Mononuclear cell (primary cell): ENCODE measurements around the gene KIF5B. TPM values are rescaled to one million over a fixed set of nuclear protein-coding genes. Genes with fewer than 3 reads are reported as not detected.
"Not testable (repeated sequence)": the region's sequence is repeated elsewhere in the genome, so short reads cannot be mapped to it uniquely, and the experiment has no call there.

ENCODE experiments used
- H3K27me3 ChIP-seq: 2 replicates; pipeline ENCODE4 v1.6.0; 2011; ENCODE audit warnings: low read length, control low read depth; ENCODE audit not compliant: insufficient read depth
- H3K4me1 ChIP-seq: 2 replicates; pipeline ENCODE4 v1.5.1; 2011; ENCODE audit warnings: mild to moderate bottlenecking, low read length, control low read depth; ENCODE audit not compliant: insufficient read depth
- H3K4me3 ChIP-seq: 2 replicates; pipeline ENCODE4 v1.5.1; 2011; ENCODE audit warnings: mild to moderate bottlenecking, low read length, moderate library complexity
- H3K9me3 ChIP-seq: 2 replicates; pipeline ENCODE4 v1.5.1; 2011; ENCODE audit warnings: low read depth, mild to moderate bottlenecking, control low read depth, low read length
- total RNA-seq: library from RNA; depleted of rRNA; stranded (reverse); fragments of >200 nt; gene quantifications from one replicate; pipeline ENCODE4 v1.2.3, GENCODE V29; 2012

Gene KIF5B
- total RNA-seq, 1 donor = 92.1 TPM

DNA sequence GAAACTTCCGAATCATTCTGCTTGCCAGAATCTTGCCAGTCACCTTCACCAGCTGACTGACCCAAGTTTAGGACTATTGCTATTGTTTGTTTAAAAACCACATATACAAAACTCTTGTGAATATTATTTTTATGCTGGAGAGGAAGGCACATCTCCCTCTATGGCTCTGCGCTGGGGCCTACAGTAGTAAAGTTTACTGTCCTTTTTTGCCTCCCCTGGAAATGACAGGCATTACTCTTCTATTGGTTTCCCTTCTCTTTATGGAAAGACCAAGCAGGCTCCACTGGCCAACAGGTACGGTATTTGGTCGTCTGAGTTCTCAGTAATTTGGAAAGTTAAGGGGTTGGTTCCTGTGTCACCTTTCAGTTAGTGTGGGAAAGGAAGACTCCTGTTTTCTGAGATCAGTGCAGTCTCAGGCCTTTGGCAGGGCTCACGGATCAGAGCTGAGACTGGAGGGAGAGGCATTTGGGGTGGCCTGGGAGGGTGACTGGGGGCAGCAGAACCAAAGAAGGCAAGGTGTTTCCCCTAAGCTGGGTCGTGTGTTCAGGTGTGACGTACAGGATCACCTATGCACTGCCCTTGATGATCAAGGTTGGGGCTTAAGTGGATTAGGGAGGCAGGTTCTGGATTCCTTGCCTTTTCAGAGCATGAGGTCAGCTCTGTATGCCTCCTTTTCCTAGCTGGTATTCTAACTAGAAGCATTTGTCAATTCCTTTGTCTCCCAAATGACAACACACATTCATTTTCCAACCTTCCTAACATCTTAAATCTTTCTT lies 16.0 kb upstream of the KIF5B start:
- Histone ChIP-seq H3K4me1 (no peaks in the 10 kb centered on the region), H3K4me3 (no peak overlapping the region), H3K9me3 (no peaks in the 10 kb centered on the region), H3K27me3 (no peaks in the 10 kb centered on the region)

DNA sequence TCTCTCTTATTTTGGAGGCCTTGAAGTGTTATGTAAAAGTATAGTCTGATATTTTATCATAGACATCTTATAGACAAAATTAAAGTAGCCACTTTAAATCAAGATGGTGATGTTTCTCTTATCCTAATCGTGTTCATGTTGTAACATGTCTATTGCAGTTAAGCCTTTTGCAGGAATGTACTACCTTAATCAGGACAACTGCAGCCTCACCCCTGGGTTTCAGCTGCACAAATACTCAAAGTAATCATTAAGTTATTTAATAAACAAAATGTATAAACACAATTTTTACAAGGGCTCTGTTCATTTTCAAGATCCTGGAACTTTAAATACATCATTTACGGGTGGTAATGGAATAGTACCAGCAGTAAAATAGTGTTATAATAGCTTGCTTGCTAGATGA lies 14.4 kb upstream of the KIF5B start:
- Histone ChIP-seq H3K4me1 (peaks cover 8% of the 10 kb centered on the region), H3K27me3 (no peaks in the 10 kb centered on the region), H3K4me3 (no peak overlapping the region), H3K9me3 (no peaks in the 10 kb centered on the region)

DNA sequence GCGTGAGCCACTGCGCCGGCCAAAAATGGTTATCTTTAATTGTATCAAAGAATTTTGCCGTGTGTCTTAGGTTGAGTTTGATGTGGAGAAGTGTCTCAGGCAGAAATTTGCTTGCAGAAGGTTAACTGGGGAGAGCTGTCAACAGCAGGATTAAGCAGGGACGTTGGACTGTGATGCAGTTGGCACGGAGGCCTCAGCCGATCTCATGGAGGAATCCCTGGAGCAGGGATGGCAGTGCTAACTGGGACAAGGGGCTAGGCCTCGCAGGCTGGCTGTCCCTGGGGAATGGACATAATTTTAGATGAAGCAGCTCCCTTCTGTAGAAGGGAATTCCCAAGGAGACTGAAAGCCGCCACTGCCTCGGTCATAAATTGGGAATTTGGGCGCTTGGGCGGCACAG lies 12.3 kb upstream of the KIF5B start:
- no peaks in the 10 kb centered on the region for H3K27me3 ChIP-seq
- peaks cover 11% of the 10 kb centered on the region for H3K4me1 ChIP-seq
- H3K9me3 ChIP-seq = no peaks in the 10 kb centered on the region
- H3K4me3 ChIP-seq = no peak overlapping the region

DNA sequence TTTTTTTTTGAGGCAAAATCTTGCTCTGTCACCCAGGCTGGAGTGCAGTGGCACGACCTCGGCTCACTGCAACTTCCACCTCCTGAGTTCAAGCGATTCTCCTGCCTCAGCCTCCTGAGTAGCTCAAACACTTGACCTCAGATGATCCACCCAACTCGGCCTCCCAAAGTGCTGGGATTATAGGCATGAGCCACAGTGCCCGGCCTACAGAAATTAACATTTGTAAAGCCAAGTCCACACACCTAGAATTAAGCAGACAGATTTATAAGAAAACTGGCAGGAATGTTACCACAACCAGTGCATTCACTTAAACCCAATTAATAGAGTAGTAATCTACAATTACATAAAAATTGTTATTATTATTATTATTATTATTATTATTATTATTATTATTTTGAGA lies 11.7 kb upstream of the KIF5B start:
- H3K9me3 ChIP-seq, H3K4me3 ChIP-seq, H3K27me3 ChIP-seq: not testable (repeated sequence)
- peaks cover 11% of the 10 kb centered on the region for H3K4me1 ChIP-seq

DNA sequence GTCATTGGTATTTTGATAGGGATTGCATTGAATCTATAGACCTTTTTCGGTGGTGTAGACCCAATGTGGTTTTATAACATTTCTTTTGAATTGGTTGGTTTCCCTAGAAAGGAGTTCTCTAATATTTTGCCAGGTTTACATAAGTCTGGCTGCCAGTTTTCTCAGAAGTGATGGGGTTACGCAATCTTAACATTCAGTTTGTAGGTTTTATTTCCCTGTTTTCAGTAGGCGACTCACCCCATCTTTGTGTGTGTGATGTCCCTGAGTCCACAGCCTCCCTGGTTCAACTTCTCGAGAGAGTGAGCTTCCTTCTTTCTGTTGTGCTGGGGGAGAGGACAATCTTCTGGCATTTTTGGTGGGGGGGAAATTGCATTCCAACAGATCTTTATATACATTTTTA lies 9.6 kb upstream of the KIF5B start:
- Histone ChIP-seq H3K4me3 (no peak overlapping the region), H3K9me3 (no peaks in the 10 kb centered on the region), H3K27me3 (no peaks in the 10 kb centered on the region), H3K4me1 (peaks cover 11% of the 10 kb centered on the region)

DNA sequence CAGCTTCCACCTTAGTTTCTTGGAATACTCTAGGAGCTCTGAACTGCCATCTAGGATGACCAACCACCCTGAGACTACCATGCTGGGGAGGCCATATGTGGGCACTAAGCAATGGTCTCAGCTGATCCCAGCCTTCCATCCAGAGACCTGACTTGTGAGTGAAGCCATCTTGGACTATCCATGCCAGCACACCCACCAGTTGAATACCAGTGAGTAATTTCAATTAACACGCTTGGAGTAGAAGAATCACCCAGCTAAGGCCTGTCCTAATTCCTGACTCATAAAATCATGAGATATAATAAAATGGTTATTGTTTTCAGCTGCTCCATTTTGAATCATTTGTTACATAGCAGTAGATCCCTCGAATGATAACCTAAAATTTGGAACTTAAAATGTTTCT lies 5.2 kb upstream of the KIF5B start:
- H3K27me3 ChIP-seq = no peaks in the 10 kb centered on the region
- H3K4me1 ChIP-seq = peaks cover 19% of the 10 kb centered on the region
- no peaks in the 10 kb centered on the region for H3K9me3 ChIP-seq
- H3K4me3 ChIP-seq = no peak overlapping the region

DNA sequence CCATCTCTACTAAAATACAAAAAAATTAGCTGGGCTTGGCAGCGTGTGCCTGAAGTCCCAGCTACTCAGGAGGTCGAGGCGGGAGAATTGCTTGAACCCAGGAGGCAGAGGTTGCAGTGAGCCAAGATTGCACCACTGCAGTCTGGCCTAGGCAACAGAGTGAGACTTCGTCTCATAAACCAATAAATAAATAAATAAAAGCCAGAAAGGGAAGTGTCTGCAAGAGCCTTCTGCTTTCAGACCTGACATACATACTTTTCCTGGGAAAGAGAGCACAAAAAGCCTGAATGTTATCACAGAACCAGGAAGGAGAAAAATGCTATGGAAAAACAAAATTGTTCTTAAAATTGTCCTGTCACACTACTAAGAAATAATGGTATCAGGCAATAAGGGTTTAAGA lies 4.1 kb upstream of the KIF5B start:
- no peaks in the 10 kb centered on the region for H3K27me3 ChIP-seq
- H3K4me3 ChIP-seq = no peak overlapping the region
- H3K9me3 ChIP-seq = no peaks in the 10 kb centered on the region
- H3K4me1 ChIP-seq = peaks cover 8% of the 10 kb centered on the region

DNA sequence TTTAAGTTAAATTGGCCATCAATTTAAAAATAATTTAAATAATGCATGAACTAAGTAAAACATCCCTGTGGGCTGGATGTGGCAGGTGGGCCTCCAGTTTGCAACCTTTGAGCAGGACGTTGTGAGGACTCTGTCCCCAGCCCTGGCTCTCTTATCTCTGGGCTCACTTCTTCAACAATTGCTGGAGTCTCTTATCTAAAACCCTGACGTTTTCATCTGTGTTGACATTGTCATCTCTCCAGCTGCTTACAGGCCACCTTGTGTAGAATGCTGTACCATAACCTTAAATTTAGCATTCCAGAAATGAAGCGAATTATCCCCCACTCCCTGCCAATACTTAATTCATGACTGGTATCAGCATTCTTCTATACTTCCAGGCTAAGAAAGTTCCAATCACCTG lies 3.2 kb upstream of the KIF5B start:
- no peaks in the 10 kb centered on the region for H3K27me3 ChIP-seq
- H3K9me3 ChIP-seq = no peaks in the 10 kb centered on the region
- H3K4me3 ChIP-seq = no peak overlapping the region
- peaks cover 13% of the 10 kb centered on the region for H3K4me1 ChIP-seq

DNA sequence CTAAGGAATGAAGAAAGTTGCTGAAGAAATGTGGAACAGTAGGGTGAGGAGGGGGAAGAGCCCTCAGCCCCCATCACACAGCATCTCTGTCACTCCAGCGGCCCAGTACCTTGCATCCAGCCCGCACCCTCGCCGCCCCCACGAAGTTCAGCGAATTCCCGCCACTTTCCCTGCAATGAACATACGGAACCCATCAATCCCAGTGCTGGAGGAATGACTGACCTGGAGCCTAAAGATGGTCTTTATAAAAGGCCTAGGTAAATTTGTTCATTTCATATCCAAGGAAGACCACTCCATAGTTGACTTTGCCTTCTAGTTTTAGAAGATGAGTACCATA lies 779 bp upstream of the KIF5B start:
- H3K4me1 ChIP-seq = peaks cover 29% of the 10 kb centered on the region
- no peaks in the 10 kb centered on the region for H3K27me3 ChIP-seq
- H3K9me3 ChIP-seq = no peaks in the 10 kb centered on the region
- H3K4me3 ChIP-seq = peak overlapping the region; percentile 88

DNA sequence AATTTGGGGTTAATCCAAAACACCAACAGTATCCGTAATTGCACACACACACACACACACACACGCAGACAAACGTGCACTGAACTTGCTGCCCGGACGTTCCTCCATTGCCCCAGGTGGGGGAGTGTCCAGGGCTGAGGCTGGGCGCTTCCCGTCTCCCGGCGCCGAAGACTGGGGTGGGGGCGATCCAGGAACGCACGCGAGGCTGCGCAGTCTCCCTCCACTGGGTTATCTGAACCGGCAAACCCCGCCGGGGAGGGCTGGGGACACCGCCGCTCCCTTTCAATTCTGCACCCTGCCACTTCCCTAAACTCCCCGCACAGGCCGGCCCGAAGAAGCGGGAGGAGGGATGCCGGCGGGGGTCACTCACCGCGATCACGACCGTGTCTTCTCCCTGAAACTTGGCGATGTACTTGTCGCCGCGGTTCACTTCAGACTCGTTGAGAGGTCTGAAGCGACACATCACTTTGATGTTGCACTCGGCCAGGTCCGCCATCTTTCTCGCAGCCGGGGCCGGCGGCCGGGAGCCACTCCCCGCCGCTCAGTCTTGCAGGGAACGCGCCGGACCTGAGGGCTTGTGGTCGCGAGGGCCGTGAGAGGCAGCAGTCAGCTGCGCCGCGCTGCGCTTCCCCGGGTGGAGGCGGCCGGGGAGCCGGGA lies 618 bp downstream of the KIF5B start:
- peaks cover 35% of the 10 kb centered on the region for H3K4me1 ChIP-seq
- H3K4me3 ChIP-seq = peak overlapping the region; percentile 88
- H3K9me3 ChIP-seq = no peaks in the 10 kb centered on the region
- no peaks in the 10 kb centered on the region for H3K27me3 ChIP-seq

DNA sequence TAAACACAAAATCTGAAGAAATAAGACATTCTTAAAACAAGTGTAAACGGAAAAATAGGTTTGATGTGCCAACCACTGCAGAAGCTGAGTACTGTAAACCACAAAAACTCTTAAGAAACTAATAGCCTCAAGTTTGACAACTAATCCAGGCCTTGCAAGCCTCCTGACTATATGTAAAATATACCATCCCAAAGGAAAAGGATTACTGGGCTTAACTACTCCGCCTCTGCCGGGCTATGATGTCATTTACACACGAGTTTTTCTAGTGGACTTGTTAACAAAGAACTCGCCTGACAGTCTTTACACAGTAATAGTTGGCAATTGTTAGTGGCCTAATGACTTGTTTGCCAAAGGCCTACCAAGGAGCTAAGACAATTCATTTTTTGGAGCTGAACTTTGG lies 2.1 kb downstream of the KIF5B start:
- H3K4me1 ChIP-seq = peaks cover 42% of the 10 kb centered on the region
- no peaks in the 10 kb centered on the region for H3K9me3 ChIP-seq
- H3K27me3 ChIP-seq = no peaks in the 10 kb centered on the region
- H3K4me3 ChIP-seq = peak overlapping the region; percentile 88

DNA sequence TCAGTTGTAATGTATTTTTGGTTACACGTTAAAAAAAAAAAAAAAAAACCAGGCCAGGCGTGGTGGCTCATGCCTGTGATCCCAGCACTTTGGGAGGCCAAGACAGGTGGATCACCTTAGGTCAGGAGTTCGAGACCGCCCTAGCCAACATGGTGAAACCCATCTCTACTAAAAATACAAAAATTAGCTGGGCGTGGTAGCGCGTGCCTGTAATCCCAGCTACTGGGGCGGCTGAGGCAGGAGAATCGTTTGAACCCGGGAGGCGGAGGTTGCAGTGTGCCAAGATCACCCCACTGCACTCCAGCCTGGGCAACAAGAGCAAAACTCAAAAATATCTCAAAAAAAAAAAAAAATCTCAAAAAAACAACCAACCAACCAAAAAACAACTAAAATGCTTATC lies 2.8 kb downstream of the KIF5B start:
- H3K27me3 ChIP-seq, H3K4me3 ChIP-seq, H3K9me3 ChIP-seq: not testable (repeated sequence)
- peaks cover 42% of the 10 kb centered on the region for H3K4me1 ChIP-seq

DNA sequence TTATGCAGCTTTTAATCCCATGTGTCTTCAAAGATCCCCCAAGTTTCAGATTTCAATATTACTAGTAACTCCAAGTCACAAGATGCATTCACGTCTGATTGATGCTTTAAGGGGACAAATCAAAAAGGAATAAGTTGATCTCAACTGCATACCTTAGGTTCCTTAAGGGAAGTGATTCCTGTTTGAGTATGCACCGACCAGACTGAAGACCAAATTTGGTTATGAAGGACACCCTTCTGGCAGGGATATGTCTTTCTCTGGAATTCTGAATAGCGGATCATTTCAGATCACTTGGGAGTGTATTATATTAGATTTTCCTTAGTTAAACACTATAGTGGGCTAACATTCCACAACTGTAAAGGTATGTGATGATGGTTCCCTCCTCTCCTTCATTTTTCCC lies 4.3 kb downstream of the KIF5B start:
- H3K27me3 ChIP-seq = no peaks in the 10 kb centered on the region
- H3K9me3 ChIP-seq = no peaks in the 10 kb centered on the region
- no peak overlapping the region for H3K4me3 ChIP-seq
- peaks cover 41% of the 10 kb centered on the region for H3K4me1 ChIP-seq

DNA sequence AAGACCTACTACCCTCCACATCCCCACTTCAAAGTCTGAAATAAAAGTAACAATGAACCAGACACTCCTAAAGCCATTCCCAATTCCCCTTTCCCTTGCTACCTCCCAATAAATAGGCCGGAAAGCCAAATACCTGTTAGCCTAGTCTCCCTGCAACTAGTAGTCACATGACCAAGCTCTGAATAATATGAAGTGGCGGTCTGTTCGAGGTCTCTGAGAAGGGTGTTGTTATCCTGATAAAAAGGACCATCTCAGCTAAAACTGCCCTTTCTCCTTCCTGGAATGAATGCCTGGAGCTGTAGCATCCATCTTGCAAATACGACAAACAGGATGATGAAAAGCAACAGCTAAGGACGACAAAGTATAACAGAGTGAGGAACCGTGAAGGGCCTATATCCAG lies 6.0 kb downstream of the KIF5B start:
- Histone ChIP-seq H3K4me3 (no peak overlapping the region), H3K4me1 (peaks cover 46% of the 10 kb centered on the region), H3K9me3 (no peaks in the 10 kb centered on the region), H3K27me3 (no peaks in the 10 kb centered on the region)

DNA sequence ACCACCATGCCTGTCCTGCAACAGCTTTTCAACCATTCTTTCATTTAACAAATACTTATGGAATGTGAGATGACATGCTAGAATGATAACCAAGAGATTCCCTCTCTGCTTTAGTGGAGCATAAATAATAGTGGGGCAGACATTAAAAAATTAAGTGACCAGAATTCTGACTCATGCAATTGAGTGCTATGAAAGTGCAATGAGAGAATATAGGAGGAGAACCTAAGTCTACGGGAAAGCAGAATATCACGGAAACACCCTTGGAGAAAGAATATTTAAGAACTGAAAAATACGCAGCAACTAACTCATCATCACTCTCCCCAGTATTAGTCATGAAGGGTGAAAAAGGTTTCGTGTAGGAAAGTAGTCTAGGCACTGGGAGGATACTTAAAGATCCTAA lies 7.1 kb downstream of the KIF5B start:
- Histone ChIP-seq H3K9me3 (no peaks in the 10 kb centered on the region), H3K4me1 (peaks cover 42% of the 10 kb centered on the region), H3K4me3 (no peak overlapping the region), H3K27me3 (no peaks in the 10 kb centered on the region)

DNA sequence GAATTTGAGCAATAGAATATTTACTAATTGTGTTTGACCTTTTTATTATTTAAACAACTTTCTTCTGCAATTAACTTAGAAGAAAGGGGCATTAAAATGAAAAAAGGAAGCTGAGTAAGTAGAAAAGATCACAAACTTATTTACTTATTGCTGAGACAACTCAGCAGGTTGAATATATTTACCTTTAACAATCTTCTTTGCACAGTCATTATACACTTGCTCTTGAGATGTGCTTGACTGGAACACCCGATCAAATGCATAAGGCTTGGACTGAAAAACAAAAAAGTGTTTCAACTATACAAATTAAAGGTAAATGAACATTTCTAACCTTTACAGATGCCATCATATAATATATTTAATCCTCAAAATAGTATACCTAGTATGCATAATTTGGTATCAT lies 7.9 kb downstream of the KIF5B start:
- H3K4me3 ChIP-seq = no peak overlapping the region
- H3K27me3 ChIP-seq = no peaks in the 10 kb centered on the region
- H3K4me1 ChIP-seq = peaks cover 37% of the 10 kb centered on the region
- H3K9me3 ChIP-seq = no peaks in the 10 kb centered on the region
